ENCODE measurements around the gene GSC2.

GSC2 gene

DNA sequence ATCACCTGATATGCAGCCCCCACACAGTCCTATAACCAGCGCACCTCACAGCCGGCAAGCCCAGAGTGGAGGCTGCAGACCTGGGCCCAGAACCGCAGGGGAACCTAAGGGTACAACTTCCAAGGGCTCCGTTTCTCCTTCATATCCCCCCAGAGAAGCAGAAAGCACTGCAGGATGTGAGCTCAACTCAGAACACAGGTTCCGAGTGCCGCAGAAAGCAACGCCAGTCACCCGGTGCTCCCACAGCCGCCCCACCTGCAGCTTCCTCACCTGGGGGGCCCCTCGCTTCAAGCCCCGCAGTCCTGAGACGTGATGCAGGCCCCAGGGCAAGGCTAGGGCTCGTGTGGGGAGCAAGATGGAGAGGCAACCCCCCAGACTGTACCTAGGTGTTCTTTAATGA, 16.5 kb downstream of the GSC2 start:
- no peak for DNase-seq (ENCODE audit: low read depth in 2 of 2)

DNA sequence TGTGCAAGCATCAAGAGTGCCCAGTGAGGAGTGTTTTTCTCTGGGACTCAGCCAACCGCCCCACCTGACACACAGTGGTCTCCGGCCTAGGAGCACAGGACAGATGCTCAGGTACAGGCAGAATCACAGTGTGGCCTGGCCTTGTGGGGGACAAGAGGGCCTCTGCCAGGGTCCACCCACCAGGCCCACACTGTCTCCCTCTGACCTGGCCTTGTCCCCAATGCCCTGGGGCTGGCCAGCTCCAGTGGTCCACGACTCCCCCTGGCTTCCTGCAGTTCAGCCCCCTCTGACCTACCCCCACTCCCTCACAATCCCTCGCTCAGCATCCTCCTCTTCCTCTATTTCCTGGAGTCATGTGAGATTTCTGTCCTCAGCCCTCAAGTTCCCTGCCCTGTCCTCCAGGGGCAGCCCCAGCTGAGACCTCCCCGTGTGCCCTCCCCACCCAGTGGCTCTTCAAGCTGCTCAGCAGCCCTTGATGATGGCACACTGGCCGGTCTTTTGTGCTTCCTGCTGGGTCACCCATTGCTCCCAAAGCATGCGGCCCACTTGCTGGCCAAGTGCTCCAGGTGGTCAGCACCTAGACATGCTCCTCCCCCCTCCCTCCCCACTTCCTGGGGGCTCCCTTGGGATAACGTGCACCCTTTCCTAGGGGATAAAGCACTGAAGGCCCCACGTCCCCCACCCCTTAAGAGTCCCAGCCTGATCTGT, 17.2 kb downstream of the GSC2 start:
- DNase-seq (ENCODE audit: low read depth in 2 of 2): no peak

DNA sequence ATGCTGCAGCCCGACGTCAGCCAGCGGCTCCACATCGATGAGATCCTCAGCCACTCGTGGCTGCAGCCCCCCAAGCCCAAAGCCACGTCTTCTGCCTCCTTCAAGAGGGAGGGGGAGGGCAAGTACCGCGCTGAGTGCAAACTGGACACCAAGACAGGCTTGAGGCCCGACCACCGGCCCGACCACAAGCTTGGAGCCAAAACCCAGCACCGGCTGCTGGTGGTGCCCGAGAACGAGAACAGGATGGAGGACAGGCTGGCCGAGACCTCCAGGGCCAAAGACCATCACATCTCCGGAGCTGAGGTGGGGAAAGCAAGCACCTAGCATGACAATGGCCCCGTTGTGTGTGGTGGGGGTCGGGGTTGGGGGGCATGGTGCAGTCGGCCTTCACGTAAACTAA, 17.9 kb downstream of the GSC2 start:
- no peak for DNase-seq (ENCODE audit: low read depth in 2 of 2)

DNA sequence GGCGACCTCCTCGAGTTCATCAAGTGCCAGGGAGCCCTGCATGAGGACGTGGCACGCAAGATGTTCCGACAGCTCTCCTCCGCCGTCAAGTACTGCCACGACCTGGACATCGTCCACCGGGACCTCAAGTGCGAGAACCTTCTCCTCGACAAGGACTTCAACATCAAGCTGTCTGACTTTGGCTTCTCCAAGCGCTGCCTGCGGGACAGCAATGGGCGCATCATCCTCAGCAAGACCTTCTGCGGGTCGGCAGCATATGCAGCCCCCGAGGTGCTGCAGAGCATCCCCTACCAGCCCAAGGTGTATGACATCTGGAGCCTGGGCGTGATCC, 18.4 kb downstream of the GSC2 start:
- no peak for DNase-seq (ENCODE audit: low read depth in 2 of 2)

- DNase-seq (ENCODE audit: low read depth in 2 of 2): no peak
These were observed 19.0 kb downstream of the GSC2 start, which contains the start of gene TSSK2 for GRCh38 chr22:19130959-19131684. Gene TSSK2 (plus strand): TSS chr22:19131308. CDS start chr22:19131400, 92 bp downstream.

GRCh38 chr22:19129871-19130270, 20.2 kb downstream of the GSC2 start:
- DNase-seq (ENCODE audit: low read depth in 2 of 2): no peak

DNA sequence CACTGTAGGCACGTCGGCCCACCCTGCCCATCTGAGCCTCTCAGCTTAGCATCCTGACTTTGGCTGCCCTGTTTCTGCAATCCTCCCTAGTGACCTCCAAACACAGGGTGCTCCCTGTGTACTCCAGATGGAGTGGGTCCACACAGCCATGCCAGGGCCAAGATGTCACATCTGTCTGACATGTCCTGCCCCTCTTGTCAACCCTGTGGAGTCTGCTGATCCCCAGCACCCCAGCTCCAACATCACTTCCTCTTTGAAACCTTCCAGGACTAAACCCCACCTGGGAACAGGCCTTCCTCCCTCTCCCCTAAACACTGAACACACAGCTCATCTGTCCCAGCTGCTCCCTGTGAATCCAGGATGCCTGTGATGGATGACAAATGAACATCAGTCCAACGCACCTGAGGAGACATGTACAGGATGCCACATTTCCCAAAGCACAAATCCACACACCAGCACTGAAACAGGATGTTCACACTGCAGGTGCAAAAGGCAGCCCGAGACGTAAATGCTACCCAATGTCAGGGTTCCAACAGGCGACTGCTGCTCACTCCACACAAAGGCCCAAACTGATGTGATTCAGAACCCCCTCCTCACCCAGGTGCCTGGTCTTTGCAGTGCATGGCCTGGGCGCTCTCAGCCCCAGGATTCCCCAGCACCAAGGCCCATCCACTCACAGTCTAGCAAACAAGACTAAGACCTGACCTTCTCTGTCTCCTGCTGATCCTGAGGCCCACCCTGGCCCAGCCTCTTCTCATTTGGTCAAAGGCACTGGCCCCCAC, 21.0 kb downstream of the GSC2 start:
- DNase-seq (ENCODE audit: low read depth in 2 of 2): no peak

DNA sequence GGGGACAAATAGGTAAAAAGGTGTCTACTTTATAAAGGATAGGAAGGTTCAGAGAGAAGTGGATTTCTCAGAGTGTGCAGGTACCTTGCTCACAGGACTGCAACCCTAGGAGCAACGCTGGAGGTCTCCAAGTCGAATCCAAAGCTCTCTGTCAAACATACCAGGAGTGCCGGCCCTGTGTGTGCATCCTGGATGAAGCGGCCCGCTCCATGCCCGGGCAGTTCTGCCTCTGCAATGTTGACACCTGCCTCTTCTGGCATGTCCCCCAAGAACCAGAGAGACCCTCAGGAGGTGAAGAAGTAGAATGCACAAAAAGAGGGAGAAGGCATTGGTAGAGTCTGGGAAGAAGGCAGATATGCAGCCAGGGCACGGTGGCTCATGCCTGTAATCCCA, 22.1 kb downstream of the GSC2 start:
- DNase-seq (ENCODE audit: low read depth in 2 of 2): no peak

GRCh38 chr22:19127329-19128008, 22.6 kb downstream of the GSC2 start:
- DNase-seq (ENCODE audit: low read depth in 2 of 2): no peak

DNA sequence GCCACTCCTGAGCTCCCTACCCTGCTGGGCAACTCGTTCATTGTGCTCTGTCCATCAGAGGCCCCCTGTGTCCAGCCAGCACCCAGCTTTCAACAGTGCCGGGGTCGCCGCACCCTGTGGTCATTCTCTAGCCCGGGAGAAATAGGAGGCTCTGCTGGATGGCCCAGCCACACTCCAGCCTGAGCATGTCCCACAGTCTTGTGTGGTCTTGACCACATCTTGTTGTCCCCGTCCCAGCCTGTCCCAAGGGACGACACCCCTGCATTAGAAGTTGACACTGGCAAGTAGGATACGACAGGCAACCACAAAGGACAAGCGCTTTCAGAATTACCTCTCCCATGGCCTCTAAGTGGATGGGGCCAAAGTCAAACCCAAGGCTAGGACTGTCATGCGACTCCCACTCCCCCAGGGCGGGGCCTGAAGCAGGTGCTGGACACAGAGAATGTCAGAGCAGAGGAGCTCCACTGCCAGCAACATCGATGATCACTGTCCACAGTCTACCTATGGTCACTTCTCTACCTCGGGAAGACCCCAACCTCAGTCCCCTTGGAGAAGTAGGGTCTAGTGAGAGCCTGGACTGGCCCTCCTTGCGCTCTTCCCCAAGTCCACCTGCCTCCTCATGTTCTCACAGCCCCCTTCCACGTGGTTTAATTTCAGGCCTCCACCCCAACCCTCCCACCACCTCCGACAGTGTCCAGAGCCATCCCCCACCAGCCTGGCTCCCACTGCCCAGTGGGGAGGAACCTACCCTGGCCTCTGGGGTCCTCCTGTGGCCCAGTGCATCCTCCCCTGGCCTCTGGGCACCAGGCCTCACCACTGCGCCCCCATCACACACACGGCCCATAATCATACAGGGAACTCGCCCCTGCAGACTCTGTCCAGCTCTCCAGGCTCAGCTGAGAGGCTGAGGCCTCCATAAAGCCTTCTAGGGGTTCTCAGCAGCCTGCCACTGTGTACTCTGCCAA, 23.5 kb downstream of the GSC2 start:
- no peak for DNase-seq (ENCODE audit: low read depth in 2 of 2)

DNA sequence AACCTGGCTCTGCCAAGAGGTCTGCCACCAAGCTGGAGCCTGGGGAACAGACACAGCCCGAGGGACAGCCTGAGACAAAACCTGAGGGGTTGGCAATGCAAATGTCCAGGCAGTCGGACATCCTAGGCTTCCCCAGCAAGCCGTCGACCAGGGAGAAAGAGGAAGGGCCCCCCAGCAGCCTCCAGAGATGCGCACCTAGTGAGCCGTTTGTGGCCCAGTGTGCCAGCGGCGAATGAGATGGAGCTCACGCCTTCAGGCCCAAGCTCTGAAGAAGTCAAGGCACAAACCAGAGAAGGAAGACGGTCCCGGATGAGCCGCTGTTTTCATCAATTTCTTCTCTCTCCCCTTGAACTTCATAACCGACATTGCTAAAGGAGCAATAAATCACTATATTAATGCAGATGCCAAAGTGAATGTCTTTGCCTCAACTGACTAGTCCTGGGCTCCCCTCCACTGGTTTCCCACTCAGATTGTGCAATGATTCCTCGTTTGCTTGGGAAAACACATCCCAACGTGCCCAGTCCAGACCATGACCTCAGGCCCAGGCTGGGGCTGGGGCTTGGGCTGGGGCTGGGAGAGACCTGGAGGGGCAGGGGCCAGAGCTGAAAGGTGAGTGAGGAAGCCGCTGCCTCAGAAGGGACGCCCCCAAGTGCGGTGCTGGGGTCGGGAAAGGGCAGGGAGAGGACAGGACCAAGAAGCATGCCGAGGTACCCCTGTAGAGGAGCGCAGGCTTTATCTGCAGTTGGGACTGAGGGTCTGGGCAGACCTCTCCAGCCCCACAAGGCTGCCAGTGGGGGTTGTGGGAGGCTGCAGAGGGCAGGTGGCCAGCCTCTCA, 24.4 kb downstream of the GSC2 start:
- DNase-seq (ENCODE audit: low read depth in 2 of 2): no peak

- DNase-seq (ENCODE audit: low read depth in 2 of 2): no peak
These were observed 25.1 kb downstream of the GSC2 start for GRCh38 chr22:19125011-19125410.

DNA sequence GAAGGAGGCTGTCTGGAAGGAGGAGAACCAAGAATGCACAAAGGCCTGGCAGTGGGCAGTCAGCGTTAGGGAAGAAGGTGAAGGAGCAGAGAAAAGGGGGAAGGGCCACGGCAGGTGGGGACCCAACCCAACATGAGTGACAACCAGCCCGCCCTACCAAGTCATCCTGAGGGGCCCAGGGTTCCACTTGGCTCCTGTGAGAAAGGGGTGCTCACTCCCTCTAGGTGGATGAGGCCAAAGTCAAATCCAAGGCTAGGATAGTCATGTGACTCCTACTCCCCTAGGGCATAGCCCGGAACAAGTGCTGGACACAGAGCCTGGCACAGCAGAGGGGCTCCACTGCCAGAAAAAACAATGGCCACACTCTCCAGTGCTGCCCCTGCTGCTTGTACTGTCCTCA, 25.7 kb downstream of the GSC2 start:
- DNase-seq (ENCODE audit: low read depth in 2 of 2): no peak

GRCh38 chr22:19123936-19124335, 26.2 kb downstream of the GSC2 start:
- no peak for DNase-seq (ENCODE audit: low read depth in 2 of 2)

- no peak for DNase-seq (ENCODE audit: low read depth in 2 of 2)
These were observed 27.2 kb downstream of the GSC2 start for GRCh38 chr22:19122752-19123492.

- peak; percentile 93 to 96 for DNase-seq (ENCODE audit: low read depth in 2 of 2)
These were observed 27.8 kb downstream of the GSC2 start, which contains the start of gene DGCR2 for GRCh38 chr22:19122143-19122751. Gene DGCR2 (minus strand): TSS chr22:19122412. CDS start chr22:19122206, 206 bp downstream.

DNA sequence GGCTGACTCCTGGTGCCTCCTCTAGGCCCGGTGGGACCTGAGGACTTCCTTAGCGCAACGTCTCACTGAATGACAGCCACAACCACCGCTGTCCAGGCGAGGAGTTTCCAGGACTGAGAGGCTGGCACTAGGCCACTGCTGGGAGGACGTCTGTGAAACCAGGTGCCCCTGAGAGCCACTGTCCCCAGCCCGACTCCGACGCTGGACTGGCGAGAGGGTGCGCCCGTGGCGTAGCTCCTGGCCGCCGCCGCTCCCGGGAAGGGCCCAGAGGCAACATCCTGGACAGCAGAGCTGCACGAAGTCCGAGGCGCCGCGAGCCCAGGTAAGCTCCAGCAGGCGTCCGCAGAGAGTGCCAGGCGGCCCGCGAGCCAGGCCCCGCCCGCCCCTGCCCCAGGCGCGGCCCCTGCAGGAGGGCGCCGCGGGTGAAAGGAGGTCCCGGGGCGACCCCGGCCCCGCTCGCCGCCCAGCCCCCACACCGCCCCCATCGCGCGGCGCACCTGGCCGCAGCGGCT, 28.4 kb downstream of the GSC2 start:
- no peak for DNase-seq (ENCODE audit: low read depth in 2 of 2)

DNA sequence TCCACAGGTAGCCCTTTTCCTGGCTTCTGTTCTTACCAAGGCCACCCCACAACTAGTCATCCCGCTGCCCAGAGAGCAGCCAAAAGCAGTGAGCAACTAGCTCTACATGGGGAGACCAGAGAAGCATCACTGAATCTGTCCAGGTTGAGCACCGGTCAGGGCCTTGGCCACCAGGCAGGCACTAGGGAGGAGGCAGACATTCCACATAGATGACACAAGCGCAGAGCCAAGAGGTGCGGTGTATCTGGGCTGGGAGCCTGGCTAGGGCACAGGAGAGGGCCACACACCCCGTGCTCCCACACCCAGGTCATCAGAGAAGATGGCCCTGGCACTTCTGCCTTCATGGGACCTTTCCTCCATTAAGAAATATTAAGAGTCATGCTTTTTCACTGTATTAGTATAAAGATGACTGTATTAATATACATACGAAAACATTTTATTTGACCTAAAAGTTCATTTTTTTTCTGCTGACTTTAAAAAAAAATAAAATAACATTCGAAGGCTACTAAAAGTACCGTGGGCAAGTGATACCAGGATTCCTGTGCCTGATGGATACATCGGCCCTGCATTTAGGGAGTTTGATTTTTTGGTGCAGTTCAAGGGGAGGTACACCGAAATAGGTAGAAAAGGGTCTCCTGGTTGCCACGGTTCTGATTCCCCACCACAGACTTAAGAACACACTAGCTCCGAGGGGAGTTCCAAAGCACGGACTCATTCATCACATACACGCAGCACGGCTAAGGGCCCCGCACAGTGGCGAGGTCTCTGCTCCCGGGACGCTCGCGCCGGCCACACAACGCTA, 29.1 kb downstream of the GSC2 start:
- DNase-seq (ENCODE audit: low read depth in 2 of 2): no peak
